Transverse colon (tissue), 3 donors: ENCODE measurements around the gene RAD21L1.

Experiments used
- CTCF ChIP-seq, 5 experiments: fragments of 200-600 bp in 3 of 5; fragments of 450-650 bp in 2 of 5; sonication (generic) in 3 of 5; IDR thresholded peaks; 1 replicate in 2 of 5; 2 replicates in 3 of 5; pipeline ENCODE4 v1.5.1; 2016 to 2017; ENCODE audit warnings: antibody characterized with exemption in 5 of 5, inconsistent platforms in 3 of 5, mild to moderate bottlenecking in 2 of 5, moderate library complexity in 1 of 5
- POLR2A ChIP-seq: fragments of 450-650 bp; IDR thresholded peaks from one replicate; pipeline ENCODE4 v1.6.1; 2016; ENCODE audit warnings: antibody characterized with exemption, mild to moderate bottlenecking, moderate library complexity

DNA sequence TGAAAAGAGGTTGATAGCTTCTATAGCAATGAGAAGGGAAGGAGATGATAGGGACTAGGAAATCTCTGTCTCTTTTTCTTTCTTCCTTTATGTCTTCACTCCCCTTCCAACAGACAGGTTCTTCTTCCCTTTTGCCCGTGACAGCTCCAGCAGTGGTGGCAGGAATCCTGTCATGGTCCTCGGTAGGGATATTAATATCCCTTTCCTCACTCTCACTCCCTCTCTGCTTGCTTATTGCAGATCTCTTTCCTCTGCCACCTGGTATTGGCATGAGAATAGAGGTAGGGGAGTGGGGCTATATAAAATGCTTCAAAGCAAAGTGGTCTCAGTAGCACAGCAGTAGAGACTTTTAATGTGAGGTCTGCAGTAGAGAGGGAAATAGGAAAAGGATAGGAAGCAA lies 19.7 kb downstream of the RAD21L1 start:
- TF ChIP-seq CTCF (IDR thresholded peaks at IDR 0.05) (no peak), POLR2A (no peak)
